Tibial nerve (tissue), 4 donors: ENCODE results near the gene MPP2.

Experiments
- CTCF ChIP-seq, 5 experiments: fragments of 200-600 bp in 3 of 5; fragments of 450-650 bp in 2 of 5; sonication (generic) in 3 of 5; IDR thresholded peaks; one replicate each; pipeline ENCODE4 v1.5.1; 2016 to 2019; ENCODE audit warnings: antibody characterized with exemption in 5 of 5, mild to moderate bottlenecking in 3 of 5, moderate library complexity in 2 of 5
- EP300 ChIP-seq, 2 donors: sonication (generic); formaldehyde crosslinking; IDR thresholded peaks; one replicate each; pipeline ENCODE4 v1.6.1; 2017; ENCODE audit warnings: antibody characterized with exemption in 2 of 2, mild to moderate bottlenecking in 1 of 2
- POLR2A ChIP-seq, 2 donors: fragments of 450-650 bp; IDR thresholded peaks; one replicate each; pipeline ENCODE4 v1.6.1; 2017; ENCODE audit warnings: antibody characterized with exemption in 2 of 2, mild to moderate bottlenecking in 2 of 2, moderate library complexity in 2 of 2

GRCh38 chr17:43916385-43916784, 9.0 kb upstream of the MPP2 start:
- TF ChIP-seq EP300 (IDR thresholded peaks at IDR 0.05) (no peak), CTCF (IDR thresholded peaks at IDR 0.05) (no peak), POLR2A (IDR thresholded peaks at IDR 0.05) (no peak)
